Gastrocnemius medialis (tissue), 4 donors: ENCODE measurements around the gene SNX11.

ENCODE experiments used
- CTCF ChIP-seq, 5 experiments: fragments of 450-650 bp in 3 of 5; fragments of 200-600 bp in 2 of 5; sonication (generic) in 2 of 5; IDR thresholded peaks in 4 of 5; conservative IDR thresholded peaks in 1 of 5; 1 replicate in 4 of 5; 2 replicates in 1 of 5; pipeline ENCODE4 v1.5.1; 2016 to 2019; ENCODE audit warnings: antibody characterized with exemption in 5 of 5, mild to moderate bottlenecking in 3 of 5, moderate library complexity in 3 of 5
- POLR2A ChIP-seq, 2 donors: fragments of 450-650 bp; IDR thresholded peaks; one replicate each; pipeline ENCODE4 v1.6.1; 2017; ENCODE audit warnings: antibody characterized with exemption in 2 of 2, mild to moderate bottlenecking in 2 of 2, moderate library complexity in 2 of 2

- TF ChIP-seq CTCF (IDR thresholded peaks at IDR 0.05 in 4 of 5, conservative IDR thresholded peaks at IDR 0.05 in 1 of 5), result no peak
- TF ChIP-seq POLR2A (IDR thresholded peaks at IDR 0.05), result no peak
These were observed 15.5 kb downstream of the SNX11 start for GRCh38 chr17:48123111-48123510.
